ENCODE data around the gene CAD. TPM values are rescaled to one million over a fixed set of nuclear protein-coding genes. Genes with fewer than 3 reads are reported as not detected.

The CAD gene
- total and polyA plus RNA-seq, 2 of the 4 experiments (the other 2 are of a cell fraction), result 12.9 to 38.7 TPM

- Histone ChIP-seq H2BK5ac (ENCODE audit: low read depth, low read length, poor library complexity, severe bottlenecking) (no peak overlapping the region), H2AFZ (replicated peaks; ENCODE audit: low read length, poor library complexity) (no peak overlapping the region), H3K4me1 (ENCODE audit: control insufficient read depth, insufficient read depth, low read length) (peaks cover 4% of the 10 kb centered on the region), H3K36me3 (ENCODE audit: control insufficient read depth, insufficient read depth, low read length) (peaks cover 38% of the 10 kb centered on the region), H3K27me3 (ENCODE audit: control insufficient read depth, insufficient read depth, low read length) (no peaks in the 10 kb centered on the region), H4K8ac (ENCODE audit: low read depth in 2 of 2, low read length in 2 of 2) (no peak overlapping the region), H3K4me2 (ENCODE audit: low read depth, low read length) (no peak overlapping the region), H2BK120ac (ENCODE audit: low read depth, low read length) (no peak overlapping the region), H3K23ac (ENCODE audit: low read depth, low read length) (no peak overlapping the region), H3K9me1 (ENCODE audit: insufficient read depth, low read length) (peaks cover 7% of the 10 kb centered on the region), H4K5ac (ENCODE audit: low read depth, low read length) (no peak overlapping the region), H3K4me3 (ENCODE audit: insufficient read depth, low read depth, low read length) (no peak overlapping the region), H3K14ac (replicated peaks; ENCODE audit: low read depth, low read length) (no peak overlapping the region), H3K4ac (ENCODE audit: low read depth, low read length) (no peak overlapping the region), H2AK9ac (replicated peaks; ENCODE audit: low read depth, low read length, poor library complexity) (no peak overlapping the region), H3K79me1 (ENCODE audit: low read depth in 1 of 2, low read length in 2 of 2) (peaks cover 21 to 42% of the 10 kb centered on the region in 2 experiments), H2AK5ac (ENCODE audit: low read depth, low read length) (no peak overlapping the region), H4K91ac (ENCODE audit: insufficient read depth, low read depth, low read length) (no peak overlapping the region), H2BK15ac (ENCODE audit: low read depth, low read length) (no peak overlapping the region), H3K9me3 (ENCODE audit: control insufficient read depth, insufficient read depth, low read length) (no peaks in the 10 kb centered on the region), H3K27ac (ENCODE audit: insufficient read depth, low read length) (no peak overlapping the region), H4K20me1 (ENCODE audit: insufficient read depth, low read length) (no peaks in the 10 kb centered on the region), H3K56ac (ENCODE audit: extremely low read depth, insufficient read depth, low read length) (no peak overlapping the region), H3K9ac (ENCODE audit: low read depth, low read length) (no peak overlapping the region), H2BK20ac (ENCODE audit: low read depth, low read length) (no peak overlapping the region), H3K18ac (ENCODE audit: low read depth, low read length) (no peak overlapping the region)
- ChIA-PET POLR2A (ENCODE audit: unreplicated experiment) (no interaction called here), CTCF (no interaction called here)
- in situ Hi-C loops (cut with MboI; ENCODE audit: low sequenced_read_pairs) (no loop called here), intact Hi-C loops (cut with micrococcal nuclease) (no loop called here), dilution Hi-C loops (cut with HindIII; ENCODE audit: low sequenced_read_pairs, unreplicated experiment) (no loop called here)
- ATAC-seq (ENCODE audit: low read depth) (no peak), DNase-seq (no peak)
- WGBS, 2 experiments (ENCODE audit: extremely low coverage in 2 of 2, insufficient read length in 1 of 2), result no CpG with 5 or more reads among the region's 7 CpGs
- TF ChIP-seq RFX5 (IDR thresholded peaks at IDR 0.05; ENCODE audit: low read depth, low read length), result no peak
- no peak for TF ChIP-seq ELK1 (IDR thresholded peaks at IDR 0.05; ENCODE audit: borderline replicate concordance, low read depth, low read length)
- TF ChIP-seq MXI1 (IDR thresholded peaks at IDR 0.05; ENCODE audit: borderline replicate concordance, low read depth, low read length), result no peak
- TF ChIP-seq SMC3 (IDR thresholded peaks at IDR 0.05; ENCODE audit: low read depth, low read length), result no peak
- TF ChIP-seq USF2 (IDR thresholded peaks at IDR 0.05; ENCODE audit: low read depth, low read length), result no peak
- no peak for TF ChIP-seq MAZ (IDR thresholded peaks at IDR 0.05; ENCODE audit: borderline replicate concordance, low read depth, low read length)
- no peak for TF ChIP-seq CHD1 (IDR thresholded peaks at IDR 0.05; ENCODE audit: low read depth, low read length)
- no peak for TF ChIP-seq FOS (IDR thresholded peaks at IDR 0.05; ENCODE audit: low read depth, low read length)
- no peak for TF ChIP-seq NFE2L2 (IDR thresholded peaks at IDR 0.05; ENCODE audit: low read depth, low read length)
- no peak for TF ChIP-seq POLR2A (IDR thresholded peaks at IDR 0.05; ENCODE audit: low read depth, low read length)
- TF ChIP-seq MAFK (IDR thresholded peaks at IDR 0.05; ENCODE audit: low read depth, low read length), result no peak
- no peak for TF ChIP-seq BHLHE40 (IDR thresholded peaks at IDR 0.05; ENCODE audit: low read depth, low read length)
- no peak for TF ChIP-seq CEBPB (IDR thresholded peaks at IDR 0.05; ENCODE audit: low read depth, low read length)
- no TSS peak for BruUV-seq (replicated peaks)
Measured at GRCh38 chr2:27220091-27220490, 2.9 kb downstream of the CAD start.

Data from IMR-90 (cell line).